Endothelial cell of umbilical vein (primary cell): ENCODE results near the gene ZBTB44. TPM values are rescaled to one million over a fixed set of nuclear protein-coding genes. Genes with fewer than 3 reads are reported as not detected.
"Not testable (repeated sequence)": the region's sequence is repeated elsewhere in the genome, so short reads cannot be mapped to it uniquely, and the experiment has no call there.

Experiments
- BruUV-seq: library from RNA; stranded (reverse); fragments of 400-500 nt; replicated peaks from 2 replicates; lab custom pipeline; 2021; lab: Mats Ljungman, UMichigan
- CTCF ChIA-PET: fragments of 300-600, 350-600 bp; sonication (Branson Sonifier 250); formaldehyde crosslinking; loops from one replicate; lab custom pipeline; 2021; ENCODE audit warnings: antibody characterized with exemption, inconsistent platforms; lab: Charles Lee
- POLR2A ChIA-PET: fragments of 300-600, 350-600 bp; sonication (Branson Sonifier 250); formaldehyde crosslinking; loops from one replicate; lab custom pipeline; 2021; ENCODE audit warnings: antibody characterized with exemption, inconsistent platforms; lab: Charles Lee
- DNase-seq: peaks from one replicate; pipeline ENCODE4 v3.0.0-alpha.2; 2011; ENCODE audit warnings: low read depth, low spot score
- FAIRE-seq: peaks from 2 replicates; lab custom pipeline; 2011; peaks lifted over from hg19 to GRCh38; lab: Jason Lieb, UNC
- H2AFZ ChIP-seq: 2 replicates; pipeline ENCODE4 v1.6.0; 2012; ENCODE audit warnings: low read depth, low read length, control low read depth, inconsistent platforms
- H3K27ac ChIP-seq: 2 replicates; pipeline ENCODE4 v1.5.1; 2011; ENCODE audit warnings: low read depth, mild to moderate bottlenecking, control low read depth, low read length, moderate library complexity; ENCODE audit not compliant: insufficient read depth
- H3K27me3 ChIP-seq, 2 experiments: 2 replicates each; pipeline versions ENCODE4 v1.6.0 to v1.6.1; 2011; ENCODE audit warnings: low read length in 2 of 2, mixed read lengths in 1 of 2; ENCODE audit not compliant: control insufficient read depth in 2 of 2, insufficient read depth in 2 of 2
- H3K36me3 ChIP-seq, 2 experiments: 2 replicates in 1 of 2; 3 replicates in 1 of 2; pipeline ENCODE4 v1.5.1; 2011; ENCODE audit warnings: low read length in 2 of 2, mild to moderate bottlenecking in 1 of 2, moderate library complexity in 1 of 2; ENCODE audit not compliant: control insufficient read depth in 2 of 2, insufficient read depth in 2 of 2; ENCODE audit errors: extremely low read depth in 1 of 2
- H3K4me1 ChIP-seq: 3 replicates; pipeline ENCODE4 v1.5.1; 2011; ENCODE audit warnings: mild to moderate bottlenecking, low read length; ENCODE audit not compliant: control insufficient read depth, insufficient read depth; ENCODE audit errors: extremely low read depth
- H3K4me2 ChIP-seq: 2 replicates; pipeline ENCODE4 v1.6.1; 2011; ENCODE audit warnings: low read length, control low read depth, mixed read lengths; ENCODE audit not compliant: insufficient read depth
- H3K4me3 ChIP-seq, 3 experiments: fragments of 200-600 bp in 1 of 3; sonication (generic), shearing (Covaris generic) in 1 of 3; replicated peaks in 1 of 3; 2 replicates each; pipeline ENCODE4 v1.5.1; 2011 to 2016; ENCODE audit warnings: control low read depth in 3 of 3, low read length in 3 of 3, mild to moderate bottlenecking in 2 of 3, inconsistent platforms in 1 of 3, low read depth in 1 of 3, moderate library complexity in 1 of 3; ENCODE audit not compliant: insufficient read depth in 1 of 3
- H3K79me2 ChIP-seq: 2 replicates; pipeline ENCODE4 v1.6.0; 2012; ENCODE audit warnings: low read length, inconsistent platforms; ENCODE audit not compliant: control insufficient read depth, insufficient read depth
- H3K9ac ChIP-seq: replicated peaks from 2 replicates; pipeline ENCODE3; 2011; ENCODE audit warnings: low read length, control low read depth; ENCODE audit not compliant: insufficient read depth; ENCODE audit errors: extremely low read depth
- H3K9me1 ChIP-seq: replicated peaks from 3 replicates; pipeline ENCODE4 v1.6.0; 2011; ENCODE audit warnings: mild to moderate bottlenecking, low read length; ENCODE audit not compliant: control insufficient read depth, insufficient read depth; ENCODE audit errors: extremely low read depth
- H3K9me3 ChIP-seq: replicated peaks from 2 replicates; pipeline ENCODE4 v1.5.1; 2012; ENCODE audit warnings: low read length, inconsistent platforms; ENCODE audit not compliant: control insufficient read depth, insufficient read depth
- H4K20me1 ChIP-seq: replicated peaks from 2 replicates; pipeline ENCODE3; 2011; ENCODE audit warnings: mild to moderate bottlenecking, low read length; ENCODE audit not compliant: control insufficient read depth, insufficient read depth; ENCODE audit errors: extremely low read depth
- EZH2 ChIP-seq: IDR thresholded peaks from 2 replicates; pipeline ENCODE4 v1.6.1; 2012; ENCODE audit warnings: borderline replicate concordance, low read depth, mild to moderate bottlenecking, moderate library complexity, low read length, inconsistent platforms; ENCODE audit not compliant: severe bottlenecking
- FOS ChIP-seq: IDR thresholded peaks from 2 replicates; pipeline ENCODE4 v1.6.1; 2011; ENCODE audit warnings: mild to moderate bottlenecking, low read length, moderate library complexity, borderline replicate concordance; ENCODE audit not compliant: insufficient read depth
- POLR2A ChIP-seq: IDR thresholded peaks from 2 replicates; pipeline ENCODE4 v1.6.1; 2012; ENCODE audit warnings: low read depth, mild to moderate bottlenecking, control low read depth, low read length
- dilution Hi-C: fragments of 300-500 bp; cut with MboI; formaldehyde crosslinking; loops from one replicate; pipeline ENCODE4 v1.15.0; 2019; ENCODE audit warnings: low sequenced_read_pairs; ENCODE audit not compliant: extremely low pct_ligation_motif_present
- intact Hi-C: fragments of 100-400 bp; cut with micrococcal nuclease; formaldehyde crosslinking; loops from one replicate; pipeline ENCODE4 v1.10.0; 2022
- polyA plus RNA-seq, 4 experiments: library from polyadenylated mRNA; depleted of rRNA in 3 of 4; stranded (reverse) in 3 of 4; unstranded in 1 of 4; fragments of >200 nt; gene quantifications; 2 replicates each; pipeline versions ENCODE4 v1.2.1 to v1.2.3, GENCODE V29; 2011 to 2012; ENCODE audit warnings: missing spikeins in 1 of 4
- total RNA-seq: library from RNA; stranded (reverse); gene quantifications from 2 replicates; pipeline ENCODE4 v1.2.3, GENCODE V29; 2021
- TF ChIP-seq, protein P1 (sequence below), 2 donors: IDR thresholded peaks; 1 replicate in 1 of 2; 2 replicates in 1 of 2; pipeline ENCODE4 v1.5.1; 2011; ENCODE audit warnings: low read length in 2 of 2, mild to moderate bottlenecking in 2 of 2, moderate library complexity in 2 of 2, control low read depth in 1 of 2, inconsistent platforms in 1 of 2, low read depth in 1 of 2; ENCODE audit not compliant: insufficient read depth in 1 of 2; ENCODE audit errors: extremely low read depth in 1 of 2
- TF ChIP-seq, protein P2 (sequence below): IDR thresholded peaks from 2 replicates; pipeline ENCODE4 v1.6.1; 2011; ENCODE audit not compliant: insufficient read depth, insufficient read length

ZBTB44 gene
- total and polyA plus RNA-seq, 2 donors (not counting 3 experiments of a cell fraction or from before 2014, with no cell fraction given): 8.7 to 24.4 TPM

DNA sequence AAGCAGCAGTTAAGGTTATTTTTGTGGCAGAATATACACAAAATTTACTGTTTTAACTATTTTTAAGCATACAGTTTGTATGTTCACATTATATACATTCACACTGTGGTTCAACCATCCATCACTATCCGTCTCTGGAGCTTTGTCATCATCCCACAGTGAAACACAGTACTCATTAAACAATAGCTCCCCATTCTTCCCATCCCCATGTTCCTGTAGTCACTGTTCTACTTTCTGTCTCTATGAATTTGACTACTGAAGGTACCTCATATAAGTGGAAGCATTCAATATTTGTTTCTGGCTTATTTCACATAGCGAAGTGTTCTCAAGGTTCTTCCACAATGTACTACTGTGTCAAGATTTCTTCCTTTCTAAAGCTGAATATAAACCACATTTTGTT is 32.6 kb downstream of the ZBTB44 start:
- H3K27ac ChIP-seq: no peak overlapping the region
- no peaks in the 10 kb centered on the region for H3K4me1 ChIP-seq
- ChIA-PET POLR2A (interaction anchor here (0.7 kb wide), 1 partner anchor 634 kb away, joined by 8 read pairs; the partner anchor contains the start of gene SNX19), CTCF (interaction anchor here (0.6 to 0.7 kb wide), 2 partner anchors 12 to 906 kb away, joined by 3 to 5 read pairs; partner anchors contain the start of gene BARX2)
- TF ChIP-seq EZH2: no peak
- TF ChIP-seq, protein P1, sequence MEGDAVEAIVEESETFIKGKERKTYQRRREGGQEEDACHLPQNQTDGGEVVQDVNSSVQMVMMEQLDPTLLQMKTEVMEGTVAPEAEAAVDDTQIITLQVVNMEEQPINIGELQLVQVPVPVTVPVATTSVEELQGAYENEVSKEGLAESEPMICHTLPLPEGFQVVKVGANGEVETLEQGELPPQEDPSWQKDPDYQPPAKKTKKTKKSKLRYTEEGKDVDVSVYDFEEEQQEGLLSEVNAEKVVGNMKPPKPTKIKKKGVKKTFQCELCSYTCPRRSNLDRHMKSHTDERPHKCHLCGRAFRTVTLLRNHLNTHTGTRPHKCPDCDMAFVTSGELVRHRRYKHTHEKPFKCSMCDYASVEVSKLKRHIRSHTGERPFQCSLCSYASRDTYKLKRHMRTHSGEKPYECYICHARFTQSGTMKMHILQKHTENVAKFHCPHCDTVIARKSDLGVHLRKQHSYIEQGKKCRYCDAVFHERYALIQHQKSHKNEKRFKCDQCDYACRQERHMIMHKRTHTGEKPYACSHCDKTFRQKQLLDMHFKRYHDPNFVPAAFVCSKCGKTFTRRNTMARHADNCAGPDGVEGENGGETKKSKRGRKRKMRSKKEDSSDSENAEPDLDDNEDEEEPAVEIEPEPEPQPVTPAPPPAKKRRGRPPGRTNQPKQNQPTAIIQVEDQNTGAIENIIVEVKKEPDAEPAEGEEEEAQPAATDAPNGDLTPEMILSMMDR (IDR thresholded peaks at IDR 0.05; ENCODE audit: extremely low read depth in 1 of 2, insufficient read depth in 1 of 2, low read depth in 1 of 2, low read length in 2 of 2): no peak
- no peak for TF ChIP-seq FOS
- no peak for TF ChIP-seq POLR2A
- TF ChIP-seq, protein P2, sequence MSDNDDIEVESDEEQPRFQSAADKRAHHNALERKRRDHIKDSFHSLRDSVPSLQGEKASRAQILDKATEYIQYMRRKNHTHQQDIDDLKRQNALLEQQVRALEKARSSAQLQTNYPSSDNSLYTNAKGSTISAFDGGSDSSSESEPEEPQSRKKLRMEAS: no peak
- no peak overlapping the region for H3K9ac ChIP-seq
- H3K9me3 ChIP-seq: no peaks in the 10 kb centered on the region
- intact Hi-C loops: no loop called here
- no peaks in the 10 kb centered on the region for H3K79me2 ChIP-seq
- DNase-seq (no peak), FAIRE-seq (no peak)
- H4K20me1 ChIP-seq: no peaks in the 10 kb centered on the region
- H3K36me3 ChIP-seq: no peaks in the 10 kb centered on the region
- no TSS peak for BruUV-seq
- no peaks in the 10 kb centered on the region for H3K9me1 ChIP-seq
- no peak overlapping the region for H3K4me2 ChIP-seq
- H2AFZ ChIP-seq: no peak overlapping the region
- no peaks in the 10 kb centered on the region for H3K27me3 ChIP-seq
- no peak overlapping the region for H3K4me3 ChIP-seq
- dilution Hi-C loops: no loop called here

DNA sequence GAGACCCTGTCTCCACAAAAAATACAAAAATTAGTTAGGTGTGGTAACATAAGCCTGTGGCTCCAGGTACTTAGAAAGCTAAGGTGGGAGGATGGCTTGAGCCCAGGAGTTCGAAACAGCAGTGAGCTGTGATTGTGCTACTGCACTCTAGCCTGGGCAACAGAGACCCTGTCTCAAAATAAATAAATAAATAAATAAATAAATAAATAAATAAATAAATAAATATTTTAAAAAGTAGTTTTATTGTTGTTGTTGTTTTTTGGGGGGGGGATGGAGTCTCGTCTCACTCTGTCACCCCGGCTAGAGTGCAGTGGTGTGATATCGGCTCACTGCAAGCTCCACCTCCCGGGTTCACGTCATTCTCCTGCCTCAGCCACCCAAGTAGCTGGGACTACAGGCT is 33.4 kb downstream of the ZBTB44 start:
- intact Hi-C loops, H4K20me1 ChIP-seq, DNase-seq, H2AFZ ChIP-seq, H3K9me1 ChIP-seq, H3K79me2 ChIP-seq, H3K9ac ChIP-seq, FAIRE-seq, dilution Hi-C loops, POLR2A ChIA-PET, H3K36me3 ChIP-seq, H3K4me2 ChIP-seq, H3K27ac ChIP-seq, BruUV-seq, H3K9me3 ChIP-seq, H3K27me3 ChIP-seq, H3K4me1 ChIP-seq, CTCF ChIA-PET, H3K4me3 ChIP-seq: not testable (repeated sequence)
